GM12878 (cell line): ENCODE measurements around the gene MYH10.

ENCODE experiments used
- LARP7 ChIP-seq: fragments of 450-650 bp; IDR thresholded peaks from 2 replicates; pipeline ENCODE4 v1.6.1; 2017; ENCODE audit warnings: mild to moderate bottlenecking
- POLR2AphosphoS2 ChIP-seq: IDR thresholded peaks from 2 replicates; pipeline ENCODE4 v1.6.1; 2011; ENCODE audit warnings: low read depth, mild to moderate bottlenecking, low read length, improper control_type of control experiment, moderate library complexity
- SREBF1 ChIP-seq: IDR thresholded peaks from 2 replicates; pipeline ENCODE4 v1.6.1; 2012; ENCODE audit warnings: mild to moderate bottlenecking, low read length

DNA sequence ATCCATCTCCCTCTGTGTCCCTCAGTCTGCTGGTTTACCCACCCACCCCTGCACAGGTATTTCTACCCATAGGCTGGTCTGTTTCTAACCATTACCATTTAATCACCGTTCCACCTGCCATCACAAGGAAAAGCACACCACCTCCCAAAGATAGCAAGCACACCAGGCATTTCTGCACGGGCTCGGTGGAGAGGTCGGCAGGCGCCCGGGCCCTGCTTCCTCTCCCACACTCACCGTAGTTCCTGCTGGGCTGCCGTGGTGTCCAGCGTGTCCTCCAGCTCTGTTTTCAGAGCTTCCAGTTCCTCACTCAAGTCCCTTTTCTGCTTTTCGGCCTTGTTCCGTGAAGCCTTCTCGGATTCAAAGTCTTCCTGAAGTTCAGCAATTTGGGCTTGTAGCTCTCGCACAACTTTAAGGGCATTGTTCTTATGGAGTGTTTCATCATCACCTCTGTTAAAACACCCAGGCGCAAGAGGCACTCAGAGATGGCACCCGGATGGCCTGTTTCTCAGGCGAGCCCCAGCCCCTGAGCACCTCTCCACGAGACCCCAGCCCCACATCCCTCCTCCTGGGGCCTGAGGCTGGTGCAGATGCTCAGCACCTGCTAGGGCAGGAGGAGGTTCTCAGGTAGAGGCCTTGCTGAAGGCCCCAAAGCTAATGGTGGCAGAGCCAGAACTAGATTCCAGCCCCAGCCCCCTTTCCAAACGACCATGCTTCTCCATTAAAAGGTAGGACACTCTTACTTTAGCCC lies 125.9 kb downstream of the MYH10 start:
- TF ChIP-seq SREBF1 (no peak), LARP7 (no peak), POLR2AphosphoS2 (no peak)
